ENCODE results near the gene MTRFR.
A peak's percentile ranks its signal among the peaks of the same experiment; 100 is the strongest.

MTRFR gene

DNA sequence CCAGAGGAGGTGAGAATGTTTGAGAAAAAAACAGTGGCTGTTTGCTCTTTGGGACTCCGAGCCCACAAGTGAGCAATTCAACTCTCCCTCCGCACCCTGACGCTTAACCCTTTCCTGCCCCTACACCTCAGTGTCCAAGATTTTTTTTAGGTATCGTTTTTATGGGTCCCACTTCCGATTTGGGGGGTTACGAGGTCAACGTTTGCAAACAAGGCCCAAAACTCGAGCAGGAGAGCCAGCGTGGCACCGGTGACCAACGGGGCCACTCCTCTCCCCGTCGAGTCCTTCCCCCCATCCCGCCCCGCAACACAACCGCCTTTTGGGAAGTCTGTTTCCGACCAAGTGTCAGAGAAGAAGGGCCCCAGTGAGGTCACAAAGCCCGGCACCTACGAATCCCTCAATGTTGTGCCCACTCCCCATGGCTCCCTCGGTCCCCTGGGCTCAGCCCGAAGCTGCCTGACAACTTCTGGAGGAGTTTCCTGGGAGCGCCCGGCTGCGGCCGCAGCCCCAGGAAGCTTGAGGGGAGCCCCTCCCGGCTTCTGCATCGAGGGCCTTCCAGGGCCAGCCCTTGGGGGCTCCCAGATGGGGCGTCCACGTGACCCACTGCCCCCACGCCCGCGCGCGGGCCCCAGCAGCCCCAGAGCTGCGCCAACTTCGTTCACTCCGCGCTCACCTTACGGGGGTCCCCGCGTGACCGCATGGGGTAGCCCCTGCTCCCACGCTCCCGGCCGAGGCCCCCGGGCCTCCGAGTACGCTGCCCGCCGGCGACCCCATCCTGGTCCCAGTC is 37.2 kb downstream of the MTRFR start:
- no peak for DNase-seq (ENCODE audit: low read depth in 2 of 2)

DNA sequence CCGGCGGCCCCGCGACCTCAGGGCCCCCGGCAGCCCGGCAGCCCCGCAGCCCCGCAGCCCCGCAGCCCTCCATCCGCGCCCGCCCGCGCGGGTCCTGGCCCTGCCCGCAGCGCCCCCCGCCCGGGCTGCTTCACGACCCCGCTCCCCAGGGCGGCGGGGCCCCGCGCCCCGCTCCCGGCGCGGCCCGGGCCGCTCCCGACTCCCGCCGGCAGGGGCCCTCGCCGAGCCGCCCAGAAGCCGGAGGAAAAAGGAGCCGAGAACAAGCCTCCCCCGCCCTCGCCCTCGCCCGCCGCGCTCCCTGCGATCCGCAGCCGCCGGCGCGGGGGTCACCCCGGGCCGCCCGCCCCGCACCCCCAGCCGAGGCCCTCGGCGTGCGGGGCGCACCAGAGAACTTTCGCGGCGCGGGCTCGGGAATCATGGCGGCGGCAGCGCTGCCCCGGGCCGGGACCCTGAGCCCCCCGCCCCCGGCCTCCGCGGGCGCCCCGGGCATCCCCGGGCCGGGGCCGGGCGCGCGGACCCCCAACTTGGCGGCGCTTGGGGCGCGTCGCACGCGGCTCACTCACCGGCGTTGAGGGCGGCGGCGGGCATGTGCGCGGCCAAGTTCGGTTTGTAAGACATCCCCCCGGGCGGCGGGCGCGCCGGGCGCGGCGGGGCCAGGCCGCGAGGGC is 37.9 kb downstream of the MTRFR start:
- peak; percentile 48 to 65 for DNase-seq (ENCODE audit: low read depth in 2 of 2)

DNA sequence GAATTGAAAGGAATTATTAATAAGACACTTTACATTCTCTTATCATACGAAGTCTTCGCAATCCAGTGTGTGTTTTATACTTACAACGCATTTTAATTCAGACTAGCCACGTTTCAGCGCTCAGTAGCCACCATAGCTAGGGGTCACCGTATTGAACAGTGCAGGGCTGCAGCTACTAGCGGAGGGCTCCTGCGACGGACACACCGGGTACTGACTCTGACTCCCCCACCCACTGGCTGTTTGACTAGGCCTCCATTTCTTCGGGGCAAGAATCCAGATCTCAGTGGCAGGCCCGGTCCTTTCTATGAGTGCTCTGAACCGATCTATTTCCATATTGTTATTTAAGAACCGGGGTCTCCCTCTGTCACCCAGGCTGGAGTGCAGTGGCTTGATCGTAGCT is 39.9 kb downstream of the MTRFR start:
- no peak for DNase-seq (ENCODE audit: low read depth in 2 of 2)

DNA sequence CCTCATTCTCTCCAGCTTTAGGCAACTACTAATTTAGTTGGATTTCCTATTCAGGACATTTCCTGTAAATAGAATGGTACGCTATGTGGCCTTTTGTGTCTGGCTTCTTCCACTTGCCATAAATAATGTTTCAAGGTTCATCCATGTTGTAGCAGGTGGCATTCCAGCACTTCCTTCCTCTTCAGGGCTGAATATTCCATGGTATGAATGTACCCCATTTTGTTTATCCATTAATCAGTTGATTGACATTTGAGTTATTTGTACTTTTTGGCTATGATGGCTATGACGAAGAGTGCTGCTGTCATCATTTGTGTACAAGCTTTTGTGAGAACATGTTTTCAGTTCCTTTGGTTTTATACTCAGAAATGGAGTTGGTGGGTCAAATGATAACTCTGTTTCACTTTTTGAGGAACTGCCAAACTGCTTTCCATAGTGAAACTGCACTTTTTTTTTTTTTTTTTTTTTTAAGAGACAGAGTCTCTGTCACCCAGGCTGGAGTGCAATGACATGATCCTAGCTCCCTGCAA is 44.9 kb downstream of the MTRFR start:
- no peak for DNase-seq (ENCODE audit: low read depth in 2 of 2)

DNA sequence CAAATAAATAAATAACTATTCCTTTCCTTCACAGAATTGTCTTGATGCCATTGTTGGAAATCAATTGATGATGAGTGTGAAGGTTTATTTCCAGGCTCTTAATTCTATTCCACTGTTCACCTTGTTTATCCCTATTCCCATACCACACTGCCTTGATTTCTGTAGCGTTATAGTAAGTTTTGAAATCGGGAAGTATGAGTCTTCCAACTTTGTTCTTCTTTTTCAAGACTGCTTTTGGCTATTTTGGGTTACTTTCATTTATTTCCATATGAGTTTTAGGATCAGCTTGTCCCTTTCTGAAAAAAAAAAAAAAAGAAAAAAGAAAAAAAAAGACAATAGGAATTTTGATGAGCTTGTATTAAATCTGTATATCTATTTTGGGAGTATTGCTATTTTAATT is 47.7 kb downstream of the MTRFR start:
- no peak for DNase-seq (ENCODE audit: low read depth in 2 of 2)

DNA sequence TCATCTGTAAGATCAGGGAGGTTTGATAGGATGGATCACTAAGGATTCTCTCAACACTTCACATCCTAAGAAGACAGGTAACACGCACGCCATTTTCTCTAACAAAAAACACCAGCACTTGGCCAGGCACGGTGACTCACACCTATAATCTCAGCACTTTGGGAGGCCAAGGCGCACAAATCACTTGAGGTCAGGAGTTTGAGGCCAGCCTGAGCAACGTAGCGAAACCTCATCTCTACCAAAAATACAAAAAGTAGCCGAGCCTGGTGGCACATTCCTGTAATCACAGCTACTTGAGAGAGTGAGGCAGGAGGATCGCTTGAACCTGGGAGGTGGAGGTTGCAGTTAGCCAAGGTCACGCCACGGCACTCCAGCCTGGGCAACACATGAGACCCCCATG is 48.9 kb downstream of the MTRFR start:
- DNase-seq (ENCODE audit: low read depth in 2 of 2) = no peak

DNA sequence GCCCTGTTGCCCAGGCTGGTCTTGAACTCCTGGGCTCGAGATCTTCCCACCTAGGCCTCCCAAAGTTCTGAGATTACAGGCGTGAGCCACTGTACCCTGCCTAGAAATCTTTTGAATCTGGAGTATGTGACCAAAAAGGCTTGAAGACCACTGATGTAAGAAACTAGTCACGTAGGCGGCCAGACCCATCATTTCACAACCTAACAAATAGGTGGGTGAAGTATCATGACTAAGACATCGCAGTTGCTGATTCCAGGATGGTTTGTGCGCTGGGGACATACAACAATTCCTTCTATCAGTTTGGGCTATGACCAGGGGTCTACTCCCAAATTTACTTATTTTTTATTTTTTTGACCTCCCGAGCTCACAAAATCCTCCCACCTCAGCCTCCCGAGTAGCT is 50.2 kb downstream of the MTRFR start:
- no peak for DNase-seq (ENCODE audit: low read depth in 2 of 2)

DNA sequence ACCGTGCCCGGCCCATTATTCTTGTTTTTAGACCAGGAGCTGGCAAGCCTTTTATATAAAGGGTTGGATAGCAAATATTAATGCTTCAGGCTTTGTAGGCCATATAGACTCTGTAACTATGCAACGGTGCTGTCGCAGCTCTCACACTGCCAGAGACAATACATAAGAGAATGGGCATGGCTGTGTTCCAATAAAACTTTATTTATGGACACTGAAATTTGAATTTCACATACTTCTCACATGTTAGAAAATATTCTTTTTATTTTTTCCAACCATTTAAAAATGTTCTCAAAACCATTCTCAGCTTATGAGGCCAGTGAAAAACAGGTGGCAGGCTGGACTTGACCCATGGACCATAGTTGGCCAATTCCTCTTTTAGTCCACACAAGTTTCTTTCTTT is 51.4 kb downstream of the MTRFR start:
- DNase-seq (ENCODE audit: low read depth in 2 of 2) = no peak

DNA sequence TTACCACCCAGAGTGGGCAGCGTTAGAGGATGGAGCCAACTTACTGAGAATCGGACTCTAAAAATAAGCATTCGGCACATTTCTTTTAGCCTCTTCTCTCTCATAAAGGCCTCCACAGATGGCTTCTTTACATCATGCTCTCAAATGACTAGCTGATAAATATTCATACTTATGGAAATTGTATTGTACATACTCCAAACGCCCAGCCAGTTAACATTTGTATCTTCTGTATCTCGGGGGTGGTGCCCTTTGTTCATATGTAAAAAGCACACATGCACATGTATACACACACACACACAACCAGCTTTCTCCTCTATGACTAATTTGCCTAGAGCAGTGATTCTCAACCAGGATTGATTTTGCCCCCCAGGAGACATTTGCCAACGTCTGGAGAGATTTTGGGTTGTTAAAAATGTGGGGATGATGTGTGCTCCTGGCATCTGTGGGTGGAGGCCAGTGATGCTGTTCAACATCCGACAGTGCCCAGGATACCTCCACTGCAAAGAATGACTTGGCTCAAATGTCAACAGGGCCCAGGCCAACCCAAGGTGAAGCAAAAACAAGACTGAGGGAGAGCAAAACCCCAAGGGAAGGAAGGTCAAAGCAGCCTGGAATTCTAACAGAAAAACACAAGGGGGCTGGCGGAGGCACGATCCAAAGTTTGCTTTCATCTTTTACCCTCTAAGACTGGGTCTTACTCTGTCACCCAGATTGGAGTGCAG is 53.6 kb downstream of the MTRFR start:
- DNase-seq (ENCODE audit: low read depth in 2 of 2) = no peak

DNA sequence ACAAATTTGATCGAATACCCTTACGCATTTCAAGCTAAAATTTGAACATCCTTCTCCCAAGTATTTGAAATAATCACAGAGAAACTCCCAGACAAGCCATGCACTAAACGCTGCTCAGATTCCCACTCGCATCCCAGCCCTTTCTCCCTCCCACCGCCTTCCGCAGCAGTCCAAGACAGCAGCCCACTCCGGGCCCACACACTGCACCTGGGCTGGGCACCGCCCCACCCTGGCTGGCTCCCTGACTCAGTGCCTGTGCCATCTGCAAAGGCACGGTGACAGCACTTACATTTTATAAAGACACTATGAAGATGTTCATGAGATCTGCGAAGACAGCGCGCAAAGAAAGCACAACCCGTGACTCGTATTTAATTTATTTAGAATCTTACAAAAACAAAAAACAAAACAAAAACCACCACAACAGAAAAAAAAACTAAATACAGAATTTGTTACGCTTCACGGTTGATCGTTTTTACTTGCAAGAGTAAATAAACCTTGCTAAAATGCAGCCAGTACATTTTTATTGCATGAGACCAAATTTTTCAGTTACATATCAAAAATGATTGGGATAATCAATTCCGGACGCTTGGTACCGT is 55.6 kb downstream of the MTRFR start:
- DNase-seq (ENCODE audit: low read depth in 2 of 2) = no peak

DNA sequence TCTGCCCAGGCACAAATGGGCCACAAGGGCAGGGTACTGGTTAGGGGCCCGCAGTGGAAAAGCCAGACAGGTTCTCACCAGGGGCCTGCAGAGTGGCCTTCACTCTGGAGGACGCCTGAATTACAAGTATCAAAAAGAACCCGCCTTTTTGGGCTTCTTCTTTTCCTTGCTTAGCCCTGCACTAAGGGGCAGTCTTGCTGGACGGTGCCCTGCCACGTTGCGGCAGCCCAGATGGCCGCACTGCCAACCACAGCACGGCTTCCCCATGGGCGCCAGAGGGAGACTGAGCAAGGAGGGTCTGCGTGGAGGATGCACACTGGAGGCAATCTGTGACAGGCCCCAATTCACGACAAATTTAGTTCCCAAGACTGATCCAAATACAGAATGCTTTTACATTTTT is 56.7 kb downstream of the MTRFR start:
- no peak for DNase-seq (ENCODE audit: low read depth in 2 of 2)

DNA sequence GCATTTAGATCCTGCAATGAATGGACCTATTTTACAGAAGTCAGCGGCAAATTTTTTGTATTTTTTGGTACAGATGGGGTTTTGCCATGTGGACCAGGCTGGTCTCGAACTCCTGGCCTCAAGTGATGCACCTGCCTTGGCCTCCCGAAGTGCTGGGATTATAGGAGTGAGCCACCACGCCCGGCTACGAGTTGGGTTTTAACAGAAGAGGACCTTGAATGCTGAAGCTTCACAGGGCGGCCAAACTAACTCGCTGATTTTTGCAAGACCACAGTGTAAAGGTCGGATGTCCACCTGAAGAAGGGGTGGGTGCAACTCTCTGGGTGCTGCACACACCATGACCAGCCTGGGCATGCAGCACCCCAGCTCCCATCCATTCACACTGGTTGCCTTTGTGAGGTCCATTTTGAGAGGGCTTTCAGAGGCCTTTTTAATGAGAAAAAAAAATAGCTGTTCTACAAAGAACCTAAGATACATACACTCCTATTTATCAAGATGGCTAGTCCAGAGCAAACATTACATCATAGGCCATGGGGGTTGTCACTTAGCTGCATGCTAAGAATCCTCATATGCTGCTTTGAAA is 60.0 kb downstream of the MTRFR start:
- no peak for DNase-seq (ENCODE audit: low read depth in 2 of 2)

DNA sequence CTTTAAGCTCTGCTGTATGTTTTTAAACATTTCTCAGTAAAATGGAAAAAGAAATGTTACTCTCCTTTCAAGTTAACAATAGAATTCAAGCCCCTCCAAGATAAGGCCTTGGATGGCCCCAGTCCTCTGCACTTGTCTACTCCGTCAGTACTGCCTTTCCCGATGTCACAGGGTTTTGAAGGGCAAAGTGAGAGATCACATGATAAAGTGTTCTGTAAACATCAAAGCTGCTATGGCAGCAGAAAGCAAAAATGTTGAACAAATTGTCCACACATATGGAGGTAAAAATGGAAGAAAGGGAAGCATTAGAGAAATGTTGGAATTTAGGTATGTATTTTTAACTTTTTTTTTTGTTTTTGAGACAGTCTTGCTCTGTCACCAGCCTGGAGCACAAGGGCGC is 71.9 kb downstream of the MTRFR start:
- no peak for DNase-seq (ENCODE audit: low read depth in 2 of 2)

DNA sequence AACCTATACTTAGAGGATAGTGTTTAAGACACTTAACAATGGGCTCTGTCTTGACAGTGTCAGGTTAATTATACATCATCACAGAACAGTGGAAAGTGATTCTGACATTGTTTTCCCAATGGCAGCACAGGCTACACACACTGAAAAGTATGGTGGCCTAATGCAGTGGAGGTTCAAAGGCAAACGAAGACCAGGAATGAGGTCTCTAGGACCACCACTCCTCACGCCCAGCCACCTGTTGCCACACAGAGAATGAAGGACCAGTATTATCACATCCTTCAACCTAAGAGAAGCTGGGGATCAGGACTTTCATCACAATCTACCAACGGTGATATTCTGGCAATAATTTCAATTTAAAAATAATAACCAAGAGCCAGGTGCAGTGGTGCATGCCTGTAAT is 73.0 kb downstream of the MTRFR start:
- no peak for DNase-seq (ENCODE audit: low read depth in 2 of 2)

All from stimulated activated CD8-positive, alpha-beta memory T cell treated with anti-CD3 and anti-CD28 coated beads, Interleukin-7, amount 100 ng/mL, for 4 hours (primary cell).